Measurements from ENCODE around the gene BICD2. TPM values are rescaled to one million over a fixed set of nuclear protein-coding genes. Genes with fewer than 3 reads are reported as not detected.
A peak's percentile ranks its signal among the peaks of the same experiment; 100 is the strongest.

BICD2 gene
- total RNA-seq, 1 donor from 2014 or later = 68.3 TPM

- peak; percentile 91 for DNase-seq (ENCODE audit: low read depth)
These were observed 15.3 kb downstream of the BICD2 start for GRCh38 chr9:92749071-92749933.

- no peak for DNase-seq (ENCODE audit: low read depth)
These were observed 16.5 kb downstream of the BICD2 start for GRCh38 chr9:92748233-92748497.

- peak; percentile 71 for DNase-seq (ENCODE audit: low read depth)
These were observed 17.0 kb downstream of the BICD2 start for GRCh38 chr9:92747459-92748232.

DNA sequence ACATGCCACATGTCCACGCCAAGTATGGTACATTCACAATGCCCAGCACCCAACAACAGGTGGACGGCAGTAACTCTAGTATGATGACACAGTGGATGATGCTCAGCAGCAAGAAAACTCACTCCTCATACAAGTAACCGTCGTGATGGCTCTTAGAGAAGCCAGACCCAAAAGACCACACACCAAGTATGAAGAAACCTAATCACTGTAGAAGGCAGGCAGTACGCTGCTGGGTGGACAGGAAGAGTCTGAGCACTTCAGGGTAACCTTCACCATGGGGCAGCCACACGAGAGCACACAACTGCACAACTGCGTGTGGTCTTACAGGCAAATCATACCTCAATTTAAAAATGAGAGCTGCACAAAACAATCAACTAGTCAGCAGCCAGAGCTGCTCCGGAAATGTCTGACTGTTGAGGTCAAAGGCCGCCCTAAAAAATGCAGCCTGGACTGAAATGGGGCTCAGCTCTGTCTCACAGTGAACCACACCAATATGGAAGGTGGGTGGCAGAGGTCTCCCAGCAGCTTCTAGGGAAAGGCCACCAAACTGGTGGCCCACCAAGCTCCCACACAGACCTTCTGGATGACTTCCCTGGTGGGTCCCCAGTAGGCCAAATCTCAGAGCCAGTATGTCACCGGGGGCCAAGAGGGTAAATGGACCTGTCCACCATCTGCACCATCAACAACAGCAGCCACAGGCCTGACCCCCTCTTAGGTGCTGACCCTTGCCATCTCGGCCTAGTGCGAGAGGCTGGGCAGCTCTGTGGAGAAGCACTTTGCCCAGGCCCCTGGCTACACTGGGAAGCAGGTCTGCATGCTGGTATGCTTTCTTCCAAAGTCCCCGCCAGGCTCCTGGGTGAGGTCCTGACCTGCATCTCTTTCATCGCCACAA is 17.8 kb downstream of the BICD2 start:
- DNase-seq (ENCODE audit: low read depth) = peak; percentile 79

DNA sequence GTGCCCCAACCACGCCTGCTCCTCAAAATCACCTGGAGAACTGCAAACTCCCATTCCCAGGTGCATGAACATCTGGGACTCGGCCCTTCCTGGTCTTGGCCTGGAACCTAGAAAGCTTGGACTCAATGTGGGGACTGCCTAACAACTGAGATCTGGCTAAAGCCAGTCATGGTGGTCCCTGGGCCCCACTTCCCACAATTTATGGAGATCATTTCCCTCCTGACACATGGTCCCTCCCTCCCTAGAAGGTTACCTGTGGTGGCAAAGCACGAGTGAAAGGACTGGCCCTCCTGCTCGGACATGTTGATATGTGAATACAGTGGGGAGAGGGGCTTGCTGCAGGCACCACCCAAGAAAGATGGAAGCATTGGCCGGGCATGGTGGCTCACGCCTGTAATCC is 18.8 kb downstream of the BICD2 start:
- no peak for DNase-seq (ENCODE audit: low read depth)

DNA sequence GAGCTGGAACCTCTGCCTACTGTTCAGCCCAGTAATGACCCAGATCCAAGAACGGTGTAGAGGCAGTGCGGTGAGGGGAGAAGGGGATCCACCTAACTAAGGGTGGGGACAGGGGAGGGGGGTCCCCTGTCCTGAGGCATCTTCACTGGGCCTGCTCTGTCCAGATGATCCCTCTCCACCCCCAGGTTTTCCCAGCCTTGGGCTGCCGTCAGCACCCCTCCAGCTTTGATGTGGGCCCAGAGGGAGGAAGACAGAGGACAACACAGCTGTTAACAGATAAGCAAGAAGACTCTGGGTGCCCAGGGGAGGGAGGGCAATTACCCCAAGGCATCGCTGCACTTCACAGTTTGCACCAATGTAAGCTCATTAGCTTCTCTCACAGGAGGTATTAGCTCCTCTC is 19.3 kb downstream of the BICD2 start:
- no peak for DNase-seq (ENCODE audit: low read depth)

GRCh38 chr9:92740969-92741368 is 23.7 kb downstream of the BICD2 start:
- no peak for DNase-seq (ENCODE audit: low read depth)

- no peak for DNase-seq (ENCODE audit: low read depth)
These were observed 24.1 kb downstream of the BICD2 start for GRCh38 chr9:92740446-92740961.

- DNase-seq (ENCODE audit: low read depth) = no peak
These were observed 24.6 kb downstream of the BICD2 start for GRCh38 chr9:92740009-92740408.

DNA sequence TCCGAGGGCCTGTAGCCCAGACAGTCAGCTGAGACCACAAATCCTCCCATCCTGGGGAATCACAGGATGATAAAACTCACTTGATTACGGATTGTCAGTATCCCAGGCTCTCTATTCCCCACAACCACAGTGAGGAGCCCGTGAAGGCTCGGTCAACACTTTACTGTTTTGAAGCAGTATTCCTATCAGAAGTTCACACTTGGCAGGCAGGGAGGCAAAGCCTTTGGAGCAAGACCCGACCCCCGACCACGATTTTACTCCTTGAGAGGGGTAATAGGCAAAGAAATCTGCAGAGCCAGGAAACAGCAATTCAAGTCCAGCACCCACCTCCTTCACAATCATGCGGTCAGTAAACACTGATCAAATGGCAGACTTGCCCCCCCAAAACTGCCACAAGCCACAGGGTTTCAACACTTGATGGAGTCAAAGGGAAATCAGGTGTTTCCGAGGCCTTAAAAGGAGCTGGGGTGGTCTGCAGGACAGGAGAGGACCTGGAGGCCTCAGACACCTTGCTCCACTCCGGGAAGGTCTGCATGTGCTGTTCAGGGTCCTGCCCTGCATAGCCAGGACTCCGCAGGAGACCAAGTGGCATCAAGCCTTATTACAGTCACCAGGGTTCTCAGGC is 25.2 kb downstream of the BICD2 start:
- DNase-seq (ENCODE audit: low read depth) = no peak

DNA sequence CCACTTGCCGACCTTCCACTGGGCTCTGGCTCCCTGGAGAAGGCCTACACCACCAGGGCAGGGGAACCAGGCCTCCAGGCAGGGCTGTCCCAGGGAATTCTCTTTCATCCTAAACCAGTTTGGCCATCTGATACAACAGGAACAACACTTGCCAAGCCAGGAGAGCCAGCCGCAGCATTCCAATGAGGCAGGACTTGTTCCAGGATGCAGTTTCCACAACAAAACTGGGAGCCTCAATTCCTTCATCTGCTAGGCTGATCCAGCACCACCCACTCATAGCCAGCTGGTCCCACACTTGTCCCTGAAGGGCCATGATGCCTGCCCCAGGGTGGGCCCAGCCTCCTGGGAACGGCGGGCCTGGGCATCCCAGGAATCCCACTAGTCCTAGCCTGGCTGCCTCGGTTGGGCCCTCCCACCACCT is 26.0 kb downstream of the BICD2 start:
- peak; percentile 75 for DNase-seq (ENCODE audit: low read depth)

GRCh38 chr9:92737611-92738299 is 26.9 kb downstream of the BICD2 start:
- DNase-seq (ENCODE audit: low read depth) = no peak

DNA sequence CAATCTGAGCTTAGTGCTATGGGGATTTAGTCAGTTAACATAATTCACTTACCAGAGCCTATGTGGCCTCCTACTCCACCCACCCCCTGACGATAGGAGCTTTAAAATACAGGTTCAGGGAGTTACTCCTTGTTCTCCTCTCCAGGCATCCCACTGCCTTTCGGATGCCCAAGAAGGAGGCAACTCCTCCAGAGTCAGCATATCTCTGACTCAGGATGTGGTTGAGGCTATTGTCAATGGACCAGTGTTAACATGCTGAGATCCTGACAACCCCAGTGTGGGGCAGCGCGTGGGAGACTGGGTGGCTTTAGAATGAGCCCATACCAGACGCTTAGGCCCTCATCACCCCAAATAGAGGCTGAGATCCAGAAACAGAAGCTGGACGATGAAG is 27.4 kb downstream of the BICD2 start:
- DNase-seq (ENCODE audit: low read depth) = no peak

DNA sequence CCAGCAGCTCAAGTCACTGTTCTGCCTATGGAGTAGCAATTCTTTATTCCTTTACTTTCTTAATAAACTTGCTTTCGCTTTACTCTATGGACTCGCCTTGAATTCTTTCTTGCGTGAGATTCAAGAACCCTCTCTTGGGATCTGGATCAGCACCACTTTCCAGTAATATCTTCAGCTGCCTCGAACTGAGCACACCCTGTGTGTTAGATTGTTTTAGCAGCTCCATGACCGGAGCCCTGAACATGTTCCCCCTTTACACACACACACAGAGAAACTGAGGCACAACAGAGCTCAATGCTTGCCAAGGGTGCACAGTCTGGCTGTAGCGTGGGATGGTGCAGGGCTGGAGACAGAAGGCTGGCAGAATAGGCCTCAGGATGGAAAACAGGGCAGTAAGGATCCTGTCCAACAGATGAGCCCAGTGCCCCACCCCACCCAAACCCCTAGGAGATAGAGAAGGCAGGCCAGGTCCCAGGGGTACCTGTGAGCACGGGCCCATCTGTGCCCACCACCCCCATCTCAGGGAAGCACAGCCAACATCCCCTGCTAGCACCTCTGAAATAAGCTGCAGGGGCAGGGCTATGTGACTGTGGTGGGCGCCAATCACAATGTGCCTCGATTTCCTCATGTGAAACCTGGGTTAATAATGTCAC is 27.9 kb downstream of the BICD2 start:
- DNase-seq (ENCODE audit: low read depth) = no peak

- no peak for DNase-seq (ENCODE audit: low read depth)
These were observed 28.7 kb downstream of the BICD2 start for GRCh38 chr9:92735636-92736562.

DNA sequence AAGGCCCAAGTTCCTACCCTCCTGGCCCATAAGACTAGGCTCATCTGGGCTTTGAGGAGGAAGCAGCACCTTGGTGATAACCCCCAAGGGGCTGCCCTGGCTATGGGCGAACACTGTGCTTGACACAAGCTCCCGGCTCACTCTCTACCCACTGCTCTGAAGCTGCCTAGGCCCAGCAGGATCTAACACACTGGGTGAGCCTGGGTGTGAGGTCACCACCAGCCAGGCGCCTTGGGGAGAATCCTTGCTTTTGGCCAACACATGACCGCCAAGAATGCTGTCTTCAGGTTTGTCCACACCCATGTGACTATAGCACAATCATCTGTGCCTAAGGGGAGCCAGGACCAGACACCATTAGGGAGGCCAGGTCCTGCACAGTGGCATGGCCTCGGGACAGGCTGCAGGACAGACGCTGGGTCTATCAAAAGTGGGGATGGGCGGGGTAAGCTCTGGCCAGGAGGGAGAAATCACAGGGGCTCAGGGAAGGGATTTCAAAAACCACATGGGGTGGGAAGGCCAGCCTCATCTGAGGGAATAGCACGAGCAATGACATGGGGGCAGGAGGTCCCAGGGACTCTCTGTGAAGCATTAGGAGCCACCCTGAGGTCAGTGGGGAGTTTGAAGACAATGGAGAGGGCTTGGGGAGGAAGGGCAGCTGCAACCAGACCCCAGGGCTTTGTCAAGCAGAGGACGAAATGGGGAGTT is 29.6 kb downstream of the BICD2 start:
- DNase-seq (ENCODE audit: low read depth) = no peak

GRCh38 chr9:92730897-92731296 is 33.7 kb downstream of the BICD2 start:
- no peak for DNase-seq (ENCODE audit: low read depth)

- DNase-seq (ENCODE audit: low read depth) = no peak
These were observed 34.9 kb downstream of the BICD2 start for GRCh38 chr9:92729735-92730155.

Measured in myocyte (in vitro differentiated cells).